ENCODE results near the gene ZNF512. TPM values are rescaled to one million over a fixed set of nuclear protein-coding genes. Genes with fewer than 3 reads are reported as not detected.
"Not testable (repeated sequence)": the region's sequence is repeated elsewhere in the genome, so short reads cannot be mapped to it uniquely, and the experiment has no call there.

Gene ZNF512
- total and polyA plus RNA-seq, 9 of the 15 experiments (the other 6 are each of a cell fraction or from before 2014, with no cell fraction given): 24.7 to 101 (median 65.9) TPM

DNA sequence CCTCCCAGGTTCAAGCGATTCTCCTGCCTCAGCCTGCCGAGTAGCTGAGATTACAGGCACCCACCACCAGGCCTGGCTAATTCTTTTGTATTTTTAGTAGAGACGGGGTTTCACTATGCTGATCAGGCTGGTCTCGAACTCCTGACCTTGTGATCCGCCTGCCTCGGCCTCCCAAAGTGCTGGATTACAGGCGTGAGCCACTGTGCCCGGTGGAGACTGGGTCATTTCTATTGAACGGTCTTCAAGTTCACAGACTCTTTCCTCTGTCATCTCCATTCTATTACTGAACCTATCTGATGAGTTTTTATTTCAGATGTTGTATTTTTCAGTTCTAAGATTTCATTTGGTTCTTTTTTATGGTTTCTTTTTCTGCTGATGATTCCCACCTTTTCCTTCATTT, 12.6 kb downstream of the ZNF512 start:
- Histone ChIP-seq H3K79me2 (ENCODE audit: control insufficient read depth, insufficient read depth, low read length) (peaks cover 92% of the 10 kb centered on the region), H3K36me3 (ENCODE audit: control insufficient read depth, insufficient read depth, low read length) (peaks cover 41% of the 10 kb centered on the region), H4K20me1 (replicated peaks; ENCODE audit: control insufficient read depth, insufficient read depth, low read length) (peaks cover 12% of the 10 kb centered on the region; the same call in 1 of the 2 replicates)
- FAIRE-seq; intact Hi-C loops (cut with micrococcal nuclease); H3K4me1 ChIP-seq (replicated peaks in 1 of 2; ENCODE audit: control insufficient read depth in 2 of 2, insufficient read depth in 2 of 2, low read length in 2 of 2); CTCF ChIA-PET (ENCODE audit: low intra/inter-chr PET ratio); H3K9ac ChIP-seq (ENCODE audit: insufficient read depth in 1 of 2, low read depth in 2 of 2, low read length in 2 of 2); H3K9me3 ChIP-seq (replicated peaks; ENCODE audit: control insufficient read depth, insufficient read depth, low read depth, low read length); H3K27me3 ChIP-seq (ENCODE audit: control insufficient read depth in 2 of 2, insufficient read depth in 2 of 2, low read length in 2 of 2); H3K27ac ChIP-seq (ENCODE audit: extremely low read depth, low read depth, low read length); H2AFZ ChIP-seq (ENCODE audit: low read depth, low read length); BruUV-seq (replicated peaks); in situ Hi-C loops (cut with MboI); DNase-seq (ENCODE audit: extremely low read depth in 1 of 4, low spot score in 3 of 4); ATAC-seq; H3K9me1 ChIP-seq (ENCODE audit: control insufficient read depth, insufficient read depth, low read length); H3K4me3 ChIP-seq; H3K4me2 ChIP-seq (ENCODE audit: insufficient read depth, low read length): not testable (repeated sequence)
- peak; percentile 71; the same call in 1 of the 2 replicates for TF ChIP-seq HINFP (tag; conservative IDR thresholded peaks at IDR 0.05; ENCODE audit: low read depth)
- TF ChIP-seq TRIM28 (IDR thresholded peaks at IDR 0.05): 0 out of 2 replicates have a peak, but pooled peaks have one; percentile 36
- TF ChIP-seq, protein P1, sequence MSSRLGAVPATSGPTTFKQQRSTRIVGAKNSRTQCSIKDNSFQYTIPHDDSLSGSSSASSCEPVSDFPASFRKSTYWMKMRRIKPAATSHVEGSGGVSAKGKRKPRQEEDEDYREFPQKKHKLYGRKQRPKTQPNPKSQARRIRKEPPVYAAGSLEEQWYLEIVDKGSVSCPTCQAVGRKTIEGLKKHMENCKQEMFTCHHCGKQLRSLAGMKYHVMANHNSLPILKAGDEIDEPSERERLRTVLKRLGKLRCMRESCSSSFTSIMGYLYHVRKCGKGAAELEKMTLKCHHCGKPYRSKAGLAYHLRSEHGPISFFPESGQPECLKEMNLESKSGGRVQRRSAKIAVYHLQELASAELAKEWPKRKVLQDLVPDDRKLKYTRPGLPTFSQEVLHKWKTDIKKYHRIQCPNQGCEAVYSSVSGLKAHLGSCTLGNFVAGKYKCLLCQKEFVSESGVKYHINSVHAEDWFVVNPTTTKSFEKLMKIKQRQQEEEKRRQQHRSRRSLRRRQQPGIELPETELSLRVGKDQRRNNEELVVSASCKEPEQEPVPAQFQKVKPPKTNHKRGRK (tag; IDR thresholded peaks at IDR 0.05): peak; percentile 72
- TF ChIP-seq, protein P2, sequence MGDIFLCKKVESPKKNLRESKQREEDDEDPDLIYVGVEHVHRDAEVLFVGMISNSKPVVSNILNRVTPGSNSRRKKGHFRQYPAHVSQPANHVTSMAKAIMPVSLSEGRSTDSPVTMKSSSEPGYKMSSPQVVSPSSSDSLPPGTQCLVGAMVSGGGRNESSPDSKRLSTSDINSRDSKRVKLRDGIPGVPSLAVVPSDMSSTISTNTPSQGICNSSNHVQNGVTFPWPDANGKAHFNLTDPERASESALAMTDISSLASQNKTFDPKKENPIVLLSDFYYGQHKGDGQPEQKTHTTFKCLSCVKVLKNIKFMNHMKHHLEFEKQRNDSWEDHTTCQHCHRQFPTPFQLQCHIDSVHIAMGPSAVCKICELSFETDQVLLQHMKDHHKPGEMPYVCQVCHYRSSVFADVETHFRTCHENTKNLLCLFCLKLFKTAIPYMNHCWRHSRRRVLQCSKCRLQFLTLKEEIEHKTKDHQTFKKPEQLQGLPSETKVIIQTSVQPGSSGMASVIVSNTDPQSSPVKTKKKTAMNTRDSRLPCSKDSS (IDR thresholded peaks at IDR 0.05; ENCODE audit: low read depth, partially characterized antibody): peak; percentile 37
- 92% methylated on average over 9 of the region's 9 CpGs for WGBS (ENCODE audit: insufficient coverage, low coverage, missing lambda C conversion rate)
- POLR2A ChIA-PET: interaction anchor here (2.8 kb wide), 1 partner anchor 10 kb away, joined by 12 read pairs; no protein-coding TSS in a partner anchor

Measured in K562 (cell line).